ENCODE data around the gene LELP1. TPM values are rescaled to one million over a fixed set of nuclear protein-coding genes. Genes with fewer than 3 reads are reported as not detected.

The LELP1 gene
- total and polyA plus RNA-seq, 7 donors = not detected

GRCh38 chr1:153245466-153245865, 42.2 kb downstream of the LELP1 start:
- TF ChIP-seq CTCF (IDR thresholded peaks at IDR 0.05) = no peak
- no peak overlapping the region for H3K4me3 ChIP-seq
- no peak overlapping the region for H3K27ac ChIP-seq
- H3K9me3 ChIP-seq = no peaks in the 10 kb centered on the region
- peaks cover 0 to 4% (median 0%) of the 10 kb centered on the region in 3 donors for H3K27me3 ChIP-seq (ENCODE audit: insufficient read depth in 3 of 3, low read length in 2 of 3)
- intact Hi-C loops (cut with DNase I) = no loop called here
- DNase-seq = no peak
- no peaks in the 10 kb centered on the region for H3K4me1 ChIP-seq
- no peaks in the 10 kb centered on the region for H3K36me3 ChIP-seq (ENCODE audit: insufficient read depth in 1 of 2, low read depth in 1 of 2)
- no peak for ATAC-seq
- 87 to 96% (median 94%) methylated on average over 4 of the region's 4 CpGs for WGBS, 3 donors

- no peak for ATAC-seq
- TF ChIP-seq CTCF (IDR thresholded peaks at IDR 0.05) = no peak
These were observed 42.8 kb downstream of the LELP1 start for GRCh38 chr1:153246018-153246417.

GRCh38 chr1:153246825-153247224, 43.6 kb downstream of the LELP1 start:
- Histone ChIP-seq H3K36me3 (ENCODE audit: insufficient read depth in 1 of 2, low read depth in 1 of 2) (no peaks in the 10 kb centered on the region), H3K27me3 (ENCODE audit: insufficient read depth in 3 of 3, low read length in 2 of 3) (peaks cover 0 to 4% (median 0%) of the 10 kb centered on the region in 3 donors), H3K9me3 (no peaks in the 10 kb centered on the region), H3K4me3 (no peak overlapping the region), H3K27ac (no peak overlapping the region), H3K4me1 (no peaks in the 10 kb centered on the region)
- ATAC-seq = no peak
- DNase-seq = no peak
- TF ChIP-seq CTCF (IDR thresholded peaks at IDR 0.05) = no peak
- WGBS, 3 donors = 68 to 77% (median 70%) methylated on average over 2 of the region's 2 CpGs
- intact Hi-C loops (cut with DNase I) = no loop called here

More at GRCh38 chr1:153246018-153246417, 42.8 kb downstream of the LELP1 start:
- no peaks in the 10 kb centered on the region for H3K36me3 ChIP-seq (ENCODE audit: insufficient read depth in 1 of 2, low read depth in 1 of 2)
- no peak overlapping the region for H3K27ac ChIP-seq
- H3K4me3 ChIP-seq = no peak overlapping the region
- H3K9me3 ChIP-seq = no peaks in the 10 kb centered on the region
- peaks cover 0 to 4% (median 0%) of the 10 kb centered on the region in 3 donors for H3K27me3 ChIP-seq (ENCODE audit: insufficient read depth in 3 of 3, low read length in 2 of 3)
- intact Hi-C loops (cut with DNase I) = no loop called here
- H3K4me1 ChIP-seq = no peaks in the 10 kb centered on the region
- DNase-seq = no peak
- WGBS, 3 donors = 60 to 74% (median 63%) methylated on average over 1 of the region's 1 CpG

GRCh38 chr1:153248176-153248879, 45.1 kb downstream of the LELP1 start:
- ATAC-seq (no peak), DNase-seq (no peak)
- 58 to 64% (median 60%) methylated on average over 5 of the region's 5 CpGs for WGBS, 3 donors

More at GRCh38 chr1:153248176-153248879, 45.1 kb downstream of the LELP1 start:
- intact Hi-C loops (cut with DNase I) = no loop called here
- Histone ChIP-seq H3K27me3 (ENCODE audit: insufficient read depth in 3 of 3, low read length in 2 of 3) (peaks cover 0 to 4% (median 0%) of the 10 kb centered on the region in 3 donors), H3K4me3 (no peak overlapping the region), H3K36me3 (ENCODE audit: insufficient read depth in 1 of 2, low read depth in 1 of 2) (no peaks in the 10 kb centered on the region), H3K4me1 (no peaks in the 10 kb centered on the region), H3K27ac (no peak overlapping the region), H3K9me3 (no peaks in the 10 kb centered on the region)
- TF ChIP-seq CTCF (IDR thresholded peaks at IDR 0.05) = no peak

Measured in psoas muscle (tissue), 8 donors.